HL-60 (cell line): ENCODE measurements around the gene TRABD.

Experiments
- DNase-seq, 2 experiments: peaks; one replicate each; pipeline ENCODE4 v3.0.0-alpha.2; 2010 to 2020; ENCODE audit warnings: low read depth in 1 of 2, low spot score in 1 of 2
- H3K27ac ChIP-seq: fragments of 250-450 bp; sonication (Bioruptor Pico); replicated peaks from 2 replicates; pipeline ENCODE4 v1.5.1; 2020; ENCODE audit warnings: mild to moderate bottlenecking, moderate library complexity
- H3K27me3 ChIP-seq: fragments of 250-450 bp; sonication (Bioruptor Pico); 2 replicates; pipeline ENCODE4 v1.5.1; 2021; ENCODE audit warnings: mild to moderate bottlenecking, moderate library complexity; ENCODE audit not compliant: insufficient read depth, poor library complexity, severe bottlenecking
- H3K4me3 ChIP-seq: replicated peaks from 2 replicates; pipeline ENCODE4 v1.5.1; 2011; ENCODE audit warnings: mild to moderate bottlenecking, control low read depth, low read length; ENCODE audit not compliant: insufficient read depth
- GABPA ChIP-seq: IDR thresholded peaks from 2 replicates; pipeline ENCODE4 v1.6.1; 2012; ENCODE audit warnings: low read depth
- POLR2AphosphoS5 ChIP-seq: IDR thresholded peaks from 2 replicates; pipeline ENCODE4 v1.6.1; 2012; ENCODE audit warnings: low read depth
- REST ChIP-seq: IDR thresholded peaks from 2 replicates; pipeline ENCODE4 v1.6.1; 2012; ENCODE audit warnings: low read depth; ENCODE audit not compliant: insufficient replicate concordance
- SPI1 ChIP-seq: IDR thresholded peaks from 2 replicates; pipeline ENCODE4 v1.6.1; 2012; ENCODE audit warnings: low read depth, mild to moderate bottlenecking, borderline replicate concordance
- TF ChIP-seq, protein P1 (sequence below): IDR thresholded peaks from one replicate; pipeline ENCODE4 v1.5.1; 2011; ENCODE audit warnings: low read length, control low read depth, inconsistent platforms; ENCODE audit not compliant: insufficient read depth

The TRABD gene

GRCh38 chr22:50225200-50225969, 39.7 kb downstream of the TRABD start:
- DNase-seq, result no peak
- H3K27ac ChIP-seq, result no peak overlapping the region

GRCh38 chr22:50226063-50226874, 40.6 kb downstream of the TRABD start:
- no peak for TF ChIP-seq REST
- no peak for TF ChIP-seq SPI1
- TF ChIP-seq POLR2AphosphoS5, result no peak
- no peak for TF ChIP-seq GABPA
- TF ChIP-seq, protein P1, sequence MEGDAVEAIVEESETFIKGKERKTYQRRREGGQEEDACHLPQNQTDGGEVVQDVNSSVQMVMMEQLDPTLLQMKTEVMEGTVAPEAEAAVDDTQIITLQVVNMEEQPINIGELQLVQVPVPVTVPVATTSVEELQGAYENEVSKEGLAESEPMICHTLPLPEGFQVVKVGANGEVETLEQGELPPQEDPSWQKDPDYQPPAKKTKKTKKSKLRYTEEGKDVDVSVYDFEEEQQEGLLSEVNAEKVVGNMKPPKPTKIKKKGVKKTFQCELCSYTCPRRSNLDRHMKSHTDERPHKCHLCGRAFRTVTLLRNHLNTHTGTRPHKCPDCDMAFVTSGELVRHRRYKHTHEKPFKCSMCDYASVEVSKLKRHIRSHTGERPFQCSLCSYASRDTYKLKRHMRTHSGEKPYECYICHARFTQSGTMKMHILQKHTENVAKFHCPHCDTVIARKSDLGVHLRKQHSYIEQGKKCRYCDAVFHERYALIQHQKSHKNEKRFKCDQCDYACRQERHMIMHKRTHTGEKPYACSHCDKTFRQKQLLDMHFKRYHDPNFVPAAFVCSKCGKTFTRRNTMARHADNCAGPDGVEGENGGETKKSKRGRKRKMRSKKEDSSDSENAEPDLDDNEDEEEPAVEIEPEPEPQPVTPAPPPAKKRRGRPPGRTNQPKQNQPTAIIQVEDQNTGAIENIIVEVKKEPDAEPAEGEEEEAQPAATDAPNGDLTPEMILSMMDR, result no peak
- no peak overlapping the region for H3K4me3 ChIP-seq
- no peak overlapping the region for H3K27ac ChIP-seq
- H3K27me3 ChIP-seq, result no peaks in the 10 kb centered on the region
- no peak for DNase-seq

More at GRCh38 chr22:50225200-50225969, 39.7 kb downstream of the TRABD start:
- Histone ChIP-seq H3K27me3 (no peaks in the 10 kb centered on the region), H3K4me3 (no peak overlapping the region)
- TF ChIP-seq GABPA, result no peak
- TF ChIP-seq REST, result no peak
- TF ChIP-seq SPI1, result no peak
- TF ChIP-seq, protein P1, result no peak
- TF ChIP-seq POLR2AphosphoS5, result no peak

DNA sequence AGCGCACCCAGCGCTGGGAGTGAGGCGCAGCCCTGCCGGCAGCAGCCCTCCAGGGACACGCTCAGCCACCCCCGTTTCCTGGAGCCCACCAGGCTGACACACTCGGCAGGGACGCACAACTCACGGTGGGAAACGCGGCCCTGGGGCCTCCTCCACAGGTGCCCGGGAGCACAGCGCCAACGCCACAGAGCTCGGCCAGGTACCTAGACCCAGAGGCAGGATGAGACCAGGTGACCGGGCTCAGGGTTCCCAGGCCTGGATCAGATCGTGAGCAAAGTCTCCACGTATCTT, 41.1 kb downstream of the TRABD start:
- H3K4me3 ChIP-seq, result no peak overlapping the region
- DNase-seq, result no peak
- H3K27ac ChIP-seq, result no peak overlapping the region
- TF ChIP-seq POLR2AphosphoS5 (no peak), REST (no peak)
- no peaks in the 10 kb centered on the region for H3K27me3 ChIP-seq
